Measurements from ENCODE around the gene MTX2.
"Not testable (repeated sequence)": the region's sequence is repeated elsewhere in the genome, so short reads cannot be mapped to it uniquely, and the experiment has no call there.

The MTX2 gene

DNA sequence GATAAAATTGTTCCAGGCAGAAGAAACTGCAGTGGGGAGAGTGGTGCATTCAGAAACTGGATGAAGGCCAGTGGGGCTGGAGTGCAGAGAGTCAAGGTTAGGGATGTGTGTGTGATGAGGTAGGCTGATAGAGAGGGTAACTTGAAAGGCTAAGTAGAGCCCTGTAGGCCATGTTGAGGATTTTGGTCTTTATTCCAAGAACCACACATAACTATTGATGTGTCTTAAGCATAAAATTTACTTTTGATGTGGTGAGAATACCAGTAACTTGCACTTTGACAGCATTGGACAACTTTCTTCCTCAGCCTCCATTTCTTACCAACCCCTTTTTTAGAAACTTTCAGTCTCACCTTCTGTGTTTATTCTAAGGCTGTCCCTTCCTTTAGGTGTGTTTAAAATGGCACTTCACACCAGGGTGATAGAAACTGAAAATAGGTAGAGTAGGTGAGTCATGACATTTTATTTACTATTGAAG is 22.6 kb downstream of the MTX2 start:
- DNase-seq, result no peak

GRCh38 chr2:176292608-176293007 is 23.4 kb downstream of the MTX2 start:
- DNase-seq, result no peak

DNA sequence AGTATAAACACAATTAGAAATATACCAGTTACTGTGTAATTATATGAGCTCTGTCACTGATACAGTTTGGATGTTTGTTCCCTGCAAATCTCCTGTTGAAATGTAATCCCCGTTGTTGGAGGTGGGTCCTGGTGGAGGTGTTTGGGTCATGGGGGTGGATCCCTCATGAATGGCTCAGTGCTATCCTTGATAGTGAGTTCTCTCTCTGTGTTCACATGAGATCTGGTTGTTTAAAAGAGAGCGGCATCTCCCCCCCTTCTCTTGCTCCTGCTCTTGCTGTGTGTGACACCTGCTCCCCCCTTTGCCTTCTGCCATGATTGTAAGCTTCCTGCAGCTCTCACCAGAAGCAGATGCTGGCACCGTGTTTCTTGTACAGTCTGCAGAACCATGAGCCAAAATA is 24.1 kb downstream of the MTX2 start:
- no peak for DNase-seq

DNA sequence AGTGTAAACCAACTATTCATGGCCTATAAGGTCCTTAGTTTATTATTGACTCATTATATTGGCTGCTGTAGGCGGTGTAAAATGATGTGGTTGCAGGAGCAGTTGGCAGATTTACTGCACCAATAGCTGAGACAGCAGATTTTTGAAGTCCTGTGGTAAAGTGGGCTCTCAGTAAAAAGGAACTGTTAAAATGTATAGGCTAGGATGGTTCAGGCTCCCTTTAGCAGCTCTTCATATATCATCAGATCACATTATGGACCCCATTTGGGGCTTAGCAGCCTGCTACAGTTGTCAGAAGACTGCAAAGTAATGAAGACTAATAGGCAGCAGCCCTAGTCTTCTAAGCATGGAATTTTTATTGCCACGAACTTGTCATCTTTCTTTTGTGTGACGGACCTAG is 27.8 kb downstream of the MTX2 start:
- DNase-seq, result no peak

- DNase-seq, result no peak
Measured at GRCh38 chr2:176297737-176298136, 28.5 kb downstream of the MTX2 start.

DNA sequence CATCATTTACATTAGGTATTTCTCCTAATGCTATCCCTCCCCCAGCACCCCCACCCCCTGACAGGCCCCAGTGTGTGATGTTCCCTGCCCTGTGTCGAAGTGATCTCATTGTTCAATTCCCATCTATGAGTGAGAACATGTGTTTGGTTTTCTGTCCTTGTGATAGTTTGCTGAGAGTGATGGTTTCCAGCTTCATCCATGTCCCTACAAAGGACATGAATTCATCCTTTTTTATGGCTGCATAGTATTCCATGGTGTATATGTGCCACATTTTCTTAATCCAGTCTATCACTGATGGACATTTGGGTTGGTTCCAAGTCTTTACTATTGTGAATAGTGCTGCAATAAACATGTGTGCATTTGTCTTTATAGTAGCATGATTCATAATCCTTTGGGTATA is 36.8 kb downstream of the MTX2 start:
- DNase-seq, result not testable (repeated sequence)

GRCh38 chr2:176317199-176317598 is 48.0 kb downstream of the MTX2 start:
- no peak for DNase-seq

GRCh38 chr2:176317623-176318065 is 48.4 kb downstream of the MTX2 start:
- no peak for DNase-seq

DNA sequence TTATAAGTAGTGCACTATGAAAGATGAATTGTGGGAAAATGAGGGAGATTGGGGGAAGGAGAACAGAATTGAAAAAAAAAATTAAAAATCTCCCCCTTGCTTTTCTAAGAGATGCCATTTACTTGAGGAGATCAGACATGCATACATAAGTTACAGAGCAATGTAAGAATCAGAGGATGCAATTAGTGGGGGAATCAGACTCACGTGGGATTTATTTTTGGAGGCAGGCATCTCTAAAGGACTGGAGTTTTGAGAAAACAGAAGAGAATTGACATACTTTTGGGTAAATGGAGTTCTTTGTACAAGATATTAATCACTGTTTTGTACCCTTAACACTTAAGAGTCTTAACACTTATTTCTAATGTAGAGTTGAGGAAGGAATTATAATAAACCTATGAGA is 52.7 kb downstream of the MTX2 start:
- no peak for DNase-seq

DNA sequence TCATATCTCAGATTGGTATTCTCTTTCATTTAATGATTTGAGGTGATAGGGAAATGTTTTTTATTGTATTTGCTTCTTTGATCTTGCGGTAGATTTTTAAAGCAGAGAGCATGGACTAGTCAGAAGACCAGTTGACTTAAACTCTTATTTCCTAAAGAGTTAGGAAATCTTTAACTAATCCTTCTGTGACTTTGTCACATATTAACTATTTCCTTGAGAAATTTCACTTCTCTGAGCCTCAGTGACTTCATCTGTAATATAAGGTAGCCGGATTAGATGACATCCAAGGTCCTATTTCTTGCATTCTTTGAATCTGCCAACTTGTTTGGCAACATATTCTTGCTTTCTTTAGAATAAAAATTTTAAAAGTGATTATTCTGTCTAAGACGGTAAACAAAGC is 55.6 kb downstream of the MTX2 start:
- DNase-seq, result no peak

- DNase-seq, result no peak
Measured at GRCh38 chr2:176325732-176326131, 56.5 kb downstream of the MTX2 start.

- no peak for DNase-seq
Measured at GRCh38 chr2:176328149-176328548, 58.9 kb downstream of the MTX2 start.

GRCh38 chr2:176330612-176331011 is 61.4 kb downstream of the MTX2 start:
- no peak for DNase-seq

DNA sequence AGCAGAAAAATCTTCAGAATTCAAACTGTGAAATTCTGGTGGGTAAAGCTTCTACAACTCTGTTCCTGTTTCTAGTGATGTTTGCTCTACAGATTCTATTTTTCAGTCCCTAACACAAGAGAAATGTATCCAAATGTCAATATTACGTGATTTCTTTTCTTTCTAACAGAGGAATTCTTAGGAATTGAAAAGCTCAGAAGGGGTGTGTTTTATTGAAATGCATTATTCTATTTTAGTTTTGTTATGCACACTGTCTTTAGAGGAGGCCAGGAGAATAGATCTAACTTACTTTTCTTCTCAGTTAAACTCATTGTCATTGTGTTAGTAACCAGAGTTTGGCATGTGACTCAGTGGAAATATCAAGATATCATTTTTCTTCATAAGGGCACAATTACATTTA is 62.4 kb downstream of the MTX2 start:
- DNase-seq, result no peak

- DNase-seq, result no peak
Measured at GRCh38 chr2:176334729-176335128, 65.5 kb downstream of the MTX2 start.

GRCh38 chr2:176338395-176338794 is 69.2 kb downstream of the MTX2 start:
- no peak for DNase-seq

GRCh38 chr2:176339208-176339607 is 70.0 kb downstream of the MTX2 start:
- DNase-seq, result no peak

DNA sequence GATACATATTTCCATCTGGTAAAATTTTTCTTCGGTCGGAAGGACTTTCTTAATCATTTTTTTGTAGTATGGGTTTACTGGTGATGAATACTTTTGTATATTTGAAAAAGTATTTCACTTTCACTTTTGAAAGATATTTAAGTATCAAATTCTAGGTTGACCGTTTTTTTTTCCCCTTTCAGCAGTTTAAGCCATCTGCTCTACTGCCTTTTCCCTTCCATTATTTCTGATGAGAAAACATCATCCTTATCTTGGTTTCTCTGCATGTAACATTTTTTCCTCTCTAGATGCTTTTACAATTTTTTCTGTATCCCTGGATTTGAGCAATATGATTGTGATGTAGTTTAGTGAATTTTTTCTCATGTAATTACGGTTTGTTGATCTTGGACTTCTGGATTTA is 87.0 kb downstream of the MTX2 start:
- DNase-seq, result no peak

- no peak for DNase-seq
Measured at GRCh38 chr2:176364273-176364977, 95.2 kb downstream of the MTX2 start.

DNA sequence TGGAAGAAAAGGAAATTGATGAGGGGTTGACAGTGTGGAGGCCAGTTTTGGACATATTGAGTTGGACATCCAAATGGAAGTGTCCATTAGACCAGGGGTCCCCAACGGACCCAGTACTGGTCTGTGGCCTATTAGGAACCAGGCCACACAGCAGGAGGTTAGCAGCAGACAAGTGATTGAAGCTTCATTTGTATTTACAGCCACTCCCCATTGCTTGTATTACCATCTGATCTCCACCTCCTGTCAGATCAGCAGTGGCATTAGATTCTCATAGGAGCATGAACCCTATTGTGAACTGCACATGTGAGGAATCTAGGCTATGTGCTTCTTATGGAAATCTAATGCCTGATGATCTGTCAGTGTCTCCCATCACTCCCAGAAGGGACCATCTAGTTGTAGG is 99.1 kb downstream of the MTX2 start:
- DNase-seq, result no peak

GRCh38 chr2:176370467-176371171 is 101.4 kb downstream of the MTX2 start:
- DNase-seq, result no peak

- DNase-seq, result not testable (repeated sequence)
Measured at GRCh38 chr2:176373155-176373554, 103.9 kb downstream of the MTX2 start.

DNA sequence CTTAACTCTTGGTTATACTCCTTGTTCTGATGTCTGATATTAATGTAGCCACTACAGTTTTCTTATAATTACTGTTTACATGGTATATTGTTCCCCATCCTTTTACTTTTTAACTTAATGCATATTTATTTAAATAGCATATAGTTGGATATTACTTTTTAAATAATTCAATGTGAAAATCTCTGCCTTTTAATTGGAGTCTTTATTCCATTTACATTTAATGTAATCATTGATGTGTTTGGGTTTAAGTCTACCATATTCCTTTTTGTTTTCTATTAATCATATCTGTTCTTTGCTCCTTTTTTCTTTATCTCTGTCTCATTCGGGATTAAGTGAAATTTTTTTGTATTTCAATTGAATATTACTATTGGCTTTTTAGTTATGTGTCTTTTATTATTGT is 109.1 kb downstream of the MTX2 start:
- no peak for DNase-seq

DNA sequence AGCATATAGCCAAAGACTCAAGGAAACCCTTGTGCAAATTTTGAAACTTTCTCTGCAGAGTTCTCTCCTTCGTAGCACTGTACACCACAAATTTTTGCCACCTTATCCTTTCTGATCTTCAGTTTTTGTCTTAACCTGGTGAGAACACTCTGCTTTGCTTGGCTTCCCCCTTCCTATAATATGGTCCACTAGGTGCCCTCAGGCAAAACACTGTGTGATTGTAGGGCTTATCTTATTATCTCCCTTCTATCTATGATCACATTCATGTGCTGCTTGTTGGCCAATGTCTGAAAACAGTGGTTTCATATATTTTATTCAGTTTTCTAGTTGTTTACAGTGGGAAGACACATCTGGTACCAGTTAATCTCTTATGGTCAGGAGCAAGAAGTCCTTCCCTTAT is 111.1 kb downstream of the MTX2 start:
- no peak for DNase-seq

DNA sequence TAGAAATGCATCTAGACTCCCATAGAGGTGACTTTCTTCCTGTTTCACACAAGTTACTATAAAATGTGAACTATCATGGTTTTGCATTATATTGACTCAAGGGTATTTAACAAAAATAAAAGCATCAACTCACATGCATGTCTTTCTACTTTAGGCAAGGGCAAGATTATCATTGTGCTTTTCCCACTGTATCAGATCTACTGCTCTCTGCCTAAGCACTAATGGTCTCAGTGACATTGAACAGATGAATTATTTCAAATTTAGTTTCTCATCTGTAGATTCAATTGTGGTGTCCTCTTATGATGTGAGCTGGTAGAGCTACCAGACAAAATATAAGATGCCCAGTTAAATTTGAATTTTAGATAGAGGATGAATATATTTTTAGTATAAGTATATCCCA is 113.9 kb downstream of the MTX2 start:
- DNase-seq, result no peak
